RWPE2 (cell line): ENCODE data around the gene TMEM121.

Experiments
- ATAC-seq: fragments of 200-7000 bp; cut with Tn5 transposase; 3 replicates; pipeline ENCODE4 v1.9.1; 2021; ENCODE audit warnings: low read depth
- DNase-seq: peaks from one replicate; pipeline ENCODE4 v3.0.0-alpha.2; 2020; ENCODE audit warnings: low spot score
- H3K27ac ChIP-seq: fragments of 450-650 bp; 2 replicates; pipeline ENCODE4 v1.5.1; 2017; ENCODE audit warnings: mild to moderate bottlenecking; ENCODE audit not compliant: poor library complexity, severe bottlenecking
- H3K27me3 ChIP-seq: fragments of 250-450 bp; sonication (Bioruptor Pico); 2 replicates; pipeline ENCODE4 v1.5.1; 2021; ENCODE audit warnings: mild to moderate bottlenecking, moderate library complexity; ENCODE audit not compliant: insufficient read depth, poor library complexity, severe bottlenecking
- H3K36me3 ChIP-seq: fragments of 250-450 bp; sonication (Bioruptor Pico); 2 replicates; pipeline ENCODE4 v1.5.1; 2020; ENCODE audit warnings: low read depth, mild to moderate bottlenecking, moderate library complexity
- H3K4me1 ChIP-seq: fragments of 250-450 bp; sonication (Bioruptor Pico); 2 replicates; pipeline ENCODE4 v1.5.1; 2021; ENCODE audit warnings: mild to moderate bottlenecking, moderate library complexity; ENCODE audit not compliant: insufficient read depth, poor library complexity, severe bottlenecking
- H3K4me3 ChIP-seq: fragments of 250-450 bp; sonication (Bioruptor Pico); 2 replicates; pipeline ENCODE4 v1.5.1; 2021; ENCODE audit warnings: mild to moderate bottlenecking, moderate library complexity; ENCODE audit not compliant: severe bottlenecking
- H3K9me3 ChIP-seq: fragments of 250-450 bp; sonication (Bioruptor Pico); 2 replicates; pipeline ENCODE4 v1.5.1; 2021; ENCODE audit warnings: mild to moderate bottlenecking, moderate library complexity; ENCODE audit not compliant: severe bottlenecking
- CTCF ChIP-seq: fragments of 450-650 bp; IDR thresholded peaks from one replicate; pipeline ENCODE4 v1.5.1; 2017; ENCODE audit warnings: mild to moderate bottlenecking, moderate library complexity; ENCODE audit not compliant: poor library complexity, severe bottlenecking

The TMEM121 gene

GRCh38 chr14:105500036-105500725 is 26.2 kb upstream of the TMEM121 start:
- no peaks in the 10 kb centered on the region for H3K4me1 ChIP-seq
- ATAC-seq: no peak
- no peak overlapping the region for H3K27ac ChIP-seq
- no peaks in the 10 kb centered on the region for H3K27me3 ChIP-seq
- no peak for TF ChIP-seq CTCF
- DNase-seq: peak; percentile 66
- no peaks in the 10 kb centered on the region for H3K36me3 ChIP-seq
- no peak overlapping the region for H3K4me3 ChIP-seq
- no peaks in the 10 kb centered on the region for H3K9me3 ChIP-seq

- DNase-seq (peak; percentile 46), ATAC-seq (no peak)
- Histone ChIP-seq H3K36me3 (no peaks in the 10 kb centered on the region), H3K27me3 (no peaks in the 10 kb centered on the region), H3K27ac (no peak overlapping the region), H3K4me3 (no peak overlapping the region), H3K9me3 (no peaks in the 10 kb centered on the region), H3K4me1 (no peaks in the 10 kb centered on the region)
- no peak for TF ChIP-seq CTCF
Observed at GRCh38 chr14:105500726-105501101, 25.7 kb upstream of the TMEM121 start.

GRCh38 chr14:105501504-105502291 is 24.7 kb upstream of the TMEM121 start:
- no peak for TF ChIP-seq CTCF
- Histone ChIP-seq H3K4me1 (no peaks in the 10 kb centered on the region), H3K36me3 (no peaks in the 10 kb centered on the region), H3K27me3 (no peaks in the 10 kb centered on the region), H3K4me3 (no peak overlapping the region), H3K27ac (no peak overlapping the region), H3K9me3 (no peaks in the 10 kb centered on the region)
- peak; percentile 65 for DNase-seq
- no peak for ATAC-seq

- Histone ChIP-seq H3K27ac (no peak overlapping the region), H3K36me3 (no peaks in the 10 kb centered on the region), H3K4me3 (no peak overlapping the region), H3K27me3 (no peaks in the 10 kb centered on the region), H3K9me3 (no peaks in the 10 kb centered on the region), H3K4me1 (no peaks in the 10 kb centered on the region)
- ATAC-seq (peak; percentile 4; the same call in 2 of the 3 replicates), DNase-seq (peak; percentile 63)
- TF ChIP-seq CTCF: no peak
Observed at GRCh38 chr14:105502446-105503295, 23.7 kb upstream of the TMEM121 start.
